T follicular helper cell (primary cell): ENCODE data around the gene CNDP2.

ENCODE experiments used
- DNase-seq: peaks from one replicate; pipeline ENCODE4 v3.0.0-alpha.2; 2020; ENCODE audit warnings: low read depth

The CNDP2 gene

DNA sequence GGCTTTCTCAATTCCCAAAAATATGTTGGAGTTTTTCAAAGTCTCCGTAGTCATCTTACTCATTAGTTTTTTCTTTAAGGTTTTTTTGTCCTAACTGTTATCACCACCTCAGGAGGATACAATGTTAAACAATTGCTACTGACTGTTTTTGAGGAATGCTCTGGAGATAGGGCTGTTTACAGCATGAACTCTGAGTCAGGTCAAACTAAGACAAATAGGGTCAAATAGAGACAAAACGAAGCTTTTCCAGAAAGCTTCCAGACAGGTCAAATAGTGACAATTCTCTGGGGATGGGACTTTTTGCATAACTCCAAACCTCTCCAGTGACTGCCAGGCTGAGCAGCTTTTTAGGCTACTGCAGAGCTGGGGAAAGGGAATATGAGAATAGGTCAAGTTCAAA lies 23.9 kb upstream of the CNDP2 start:
- no peak for DNase-seq

DNA sequence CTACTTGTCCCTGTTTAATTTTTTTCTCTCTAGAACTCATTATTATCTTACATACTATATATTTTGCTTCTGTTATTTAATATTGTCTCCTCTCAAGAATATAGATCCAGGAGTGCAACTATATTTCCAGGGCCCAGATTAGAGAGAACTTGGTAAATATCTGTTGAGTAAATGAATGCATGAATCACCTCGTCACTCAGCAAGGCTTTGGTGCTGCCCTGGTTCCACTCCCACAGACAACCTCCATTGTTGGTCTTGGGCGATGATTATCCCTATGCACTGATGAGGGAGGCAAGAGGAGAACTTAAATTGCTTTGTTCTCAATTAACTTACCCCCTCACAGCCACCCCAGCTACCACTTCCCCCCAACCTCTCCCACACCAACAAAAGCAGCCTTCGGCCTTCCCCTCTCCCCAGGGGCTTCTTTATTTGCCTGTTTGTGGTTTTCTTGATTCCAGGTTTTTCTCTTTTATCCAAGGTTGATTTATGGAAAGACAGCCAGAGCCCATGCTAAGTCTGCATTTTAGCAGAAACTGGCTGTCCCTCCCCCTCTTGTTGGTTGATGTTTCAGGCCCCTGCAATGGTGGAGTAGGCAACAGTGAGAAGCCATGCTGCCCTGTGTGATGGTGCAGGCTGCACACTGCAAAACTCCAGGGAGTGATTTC lies 22.1 kb upstream of the CNDP2 start:
- DNase-seq = no peak

DNA sequence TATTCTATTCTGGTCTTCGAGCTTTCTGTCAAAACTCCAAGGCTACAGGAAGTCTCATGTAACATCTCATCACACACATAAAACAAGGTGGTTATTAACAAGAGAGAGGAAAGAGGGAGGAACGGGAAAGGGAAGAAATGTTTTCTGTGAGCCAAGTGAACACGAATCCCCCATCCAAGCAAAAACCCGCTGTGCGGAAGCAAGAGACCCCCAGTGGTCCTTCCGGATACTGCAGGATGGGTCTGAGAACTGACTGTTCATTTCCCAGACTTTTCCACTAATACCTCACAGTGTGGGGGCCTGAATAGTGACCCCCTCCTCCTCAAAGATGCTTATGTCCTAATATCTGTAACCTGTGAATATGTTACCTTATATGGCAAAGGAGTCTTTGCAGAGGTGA lies 20.0 kb upstream of the CNDP2 start:
- DNase-seq = no peak

GRCh38 chr18:74477771-74478170 lies 18.4 kb upstream of the CNDP2 start:
- DNase-seq = no peak

- no peak for DNase-seq
These were observed 17.8 kb upstream of the CNDP2 start for GRCh38 chr18:74478316-74478715.

GRCh38 chr18:74478880-74479279 lies 17.3 kb upstream of the CNDP2 start:
- DNase-seq = no peak

GRCh38 chr18:74479486-74480148 lies 16.5 kb upstream of the CNDP2 start:
- DNase-seq = no peak

- no peak for DNase-seq
These were observed 16.0 kb upstream of the CNDP2 start for GRCh38 chr18:74480149-74480651.

- DNase-seq = no peak
These were observed 13.5 kb upstream of the CNDP2 start for GRCh38 chr18:74482697-74483096.

DNA sequence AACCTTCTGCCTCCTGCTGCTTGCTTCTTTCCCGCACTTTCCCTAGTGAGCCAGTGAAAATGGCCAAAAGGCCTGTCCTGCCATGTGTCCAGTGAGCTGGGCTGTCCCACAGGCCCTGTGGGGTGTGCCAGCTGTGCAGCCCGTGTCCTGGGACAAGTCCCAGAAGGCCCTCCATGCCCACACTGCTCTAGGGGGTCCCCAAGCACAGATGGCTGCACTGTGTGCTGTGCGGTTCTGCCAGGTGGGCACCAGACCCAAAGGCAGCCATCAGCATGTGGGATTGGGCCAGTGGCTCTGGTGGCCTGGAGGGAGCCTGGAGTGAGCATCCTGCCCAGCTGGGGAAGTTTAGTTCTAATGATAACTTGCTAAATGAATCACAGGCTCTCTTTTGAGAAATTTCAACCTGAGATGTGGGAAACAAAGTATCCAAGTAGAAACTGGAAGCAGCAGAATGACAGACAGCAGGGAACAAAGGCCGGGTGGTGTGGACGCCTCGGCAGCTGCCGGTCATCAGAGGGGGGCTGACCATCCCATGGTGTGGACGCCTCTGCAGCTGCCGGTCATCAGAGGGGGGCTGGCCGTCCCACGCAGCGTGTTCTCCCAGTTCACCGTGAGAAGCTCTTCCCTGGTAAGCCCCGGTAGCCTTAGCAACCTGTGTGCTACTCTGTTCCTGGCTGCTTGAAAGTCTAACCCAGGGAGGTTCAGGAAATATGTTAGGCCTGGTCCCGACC lies 9.9 kb upstream of the CNDP2 start:
- no peak for DNase-seq

GRCh38 chr18:74488354-74488753 lies 7.8 kb upstream of the CNDP2 start:
- no peak for DNase-seq

- no peak for DNase-seq
These were observed 7.3 kb upstream of the CNDP2 start for GRCh38 chr18:74488864-74489263.

GRCh38 chr18:74489676-74490075 lies 6.5 kb upstream of the CNDP2 start:
- DNase-seq = no peak

DNA sequence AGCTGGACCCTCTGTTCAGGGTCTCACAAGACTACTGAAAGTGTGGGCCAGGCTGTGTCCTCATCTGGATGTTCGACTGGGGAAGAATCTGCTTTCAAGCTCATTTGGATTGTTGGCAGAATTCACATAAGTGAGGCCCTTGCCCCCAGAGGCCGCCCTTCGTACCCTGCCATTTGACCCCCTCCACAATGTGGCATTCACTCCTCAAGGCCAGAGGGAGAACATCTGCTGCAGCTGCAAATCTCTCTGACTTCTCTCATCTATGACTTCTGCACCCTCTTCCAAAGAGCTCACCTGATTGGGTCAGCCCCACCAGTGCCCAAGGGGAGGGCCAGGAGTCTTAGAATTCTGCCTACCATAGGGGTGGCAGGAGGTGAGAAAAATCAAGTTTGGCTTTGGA lies 3.9 kb upstream of the CNDP2 start:
- DNase-seq = no peak

DNA sequence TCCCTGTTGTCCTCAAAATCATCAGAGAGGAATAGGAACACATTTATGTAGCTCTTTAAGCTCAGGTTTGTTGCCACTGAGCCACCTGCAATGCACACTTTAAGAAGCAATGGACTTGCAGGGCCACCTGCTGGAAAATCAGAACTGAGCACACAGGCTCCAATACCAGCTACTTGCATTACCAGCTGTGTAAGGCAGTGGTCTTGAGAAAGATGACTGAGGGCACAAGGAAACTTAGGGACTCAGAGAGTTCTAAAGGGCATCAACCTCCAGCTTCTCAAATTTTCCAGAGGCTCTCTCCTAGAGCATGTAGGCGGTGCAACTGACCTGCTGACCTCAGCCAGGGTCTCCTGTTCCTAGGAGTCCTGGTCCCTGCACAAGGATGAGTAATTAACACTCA lies 2.5 kb upstream of the CNDP2 start:
- DNase-seq = peak; percentile 51

DNA sequence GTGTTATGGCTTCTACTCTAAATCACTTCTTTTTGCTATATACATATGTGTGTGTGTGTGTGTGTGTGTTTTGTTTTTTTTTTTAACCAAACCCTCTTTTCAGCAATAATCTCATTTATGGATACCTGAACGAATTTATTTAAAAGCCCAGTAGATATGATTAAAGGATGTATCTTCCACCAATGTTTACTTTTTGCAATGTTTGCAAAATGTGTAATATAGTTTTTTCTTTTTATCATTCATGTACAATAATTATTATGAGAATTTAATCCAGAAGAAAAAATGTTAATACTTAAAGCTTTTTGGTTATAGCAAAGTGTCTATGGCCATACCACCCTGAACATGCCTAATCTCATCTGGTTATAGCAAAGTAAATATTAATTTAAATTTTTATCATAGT lies 1.6 kb upstream of the CNDP2 start:
- DNase-seq = no peak

DNA sequence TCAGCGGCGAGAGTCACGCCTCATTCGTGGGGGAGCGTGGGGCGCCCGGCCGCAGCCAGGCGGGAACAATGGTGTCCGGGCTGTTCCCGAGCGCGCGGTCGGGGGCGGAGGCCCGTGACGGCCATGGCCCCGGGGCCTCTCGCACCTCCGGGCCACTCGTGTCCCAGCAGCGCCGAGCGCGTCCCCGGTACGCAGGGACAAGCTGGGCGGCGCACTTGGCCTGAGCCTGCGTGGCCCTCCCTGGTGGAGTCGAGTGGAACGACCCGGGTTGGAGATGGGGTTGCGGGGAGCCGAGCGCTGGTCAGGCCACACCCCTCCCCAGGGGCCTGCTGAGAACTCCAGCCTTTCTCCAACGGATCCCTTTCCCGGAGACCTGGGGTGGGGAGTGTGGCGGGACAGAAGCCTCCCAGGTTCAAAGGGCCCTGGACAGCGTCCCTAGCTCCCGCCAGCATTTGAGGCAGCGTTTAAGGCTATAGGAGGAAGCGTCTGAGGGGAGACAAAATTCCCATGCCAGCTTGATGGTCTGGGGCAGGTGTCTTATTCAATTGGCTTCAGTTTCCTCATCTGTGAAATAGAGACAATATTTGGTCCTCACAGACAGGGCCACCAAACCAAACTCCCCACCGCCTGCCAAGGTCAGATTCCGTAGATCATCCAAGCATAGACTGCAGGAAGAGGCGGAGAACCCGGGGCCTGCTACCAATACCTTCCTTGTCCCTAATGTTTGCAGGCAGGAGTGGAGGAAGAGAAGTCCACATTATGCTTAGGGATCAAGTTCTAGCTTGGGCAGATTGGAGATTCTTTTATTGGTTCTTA lies 553 bp downstream of the CNDP2 start:
- peak; percentile 16 for DNase-seq

DNA sequence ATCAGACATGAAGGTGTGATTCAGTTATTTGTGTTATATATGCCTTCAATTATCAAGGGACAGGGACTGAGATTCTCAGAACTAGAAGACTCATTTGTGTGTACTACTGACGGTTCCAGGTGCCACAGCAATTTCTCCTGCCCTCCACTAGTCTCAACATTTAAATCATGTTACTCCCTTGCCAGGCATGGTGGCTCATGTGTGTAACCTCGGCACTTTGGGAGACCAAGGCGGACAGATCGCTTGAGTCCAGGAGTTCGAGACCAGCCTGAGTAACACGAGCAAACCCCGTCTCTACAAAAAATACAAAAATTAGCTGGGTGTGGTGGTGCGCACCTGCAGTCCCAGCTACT lies 1.1 kb downstream of the CNDP2 start:
- DNase-seq = no peak

DNA sequence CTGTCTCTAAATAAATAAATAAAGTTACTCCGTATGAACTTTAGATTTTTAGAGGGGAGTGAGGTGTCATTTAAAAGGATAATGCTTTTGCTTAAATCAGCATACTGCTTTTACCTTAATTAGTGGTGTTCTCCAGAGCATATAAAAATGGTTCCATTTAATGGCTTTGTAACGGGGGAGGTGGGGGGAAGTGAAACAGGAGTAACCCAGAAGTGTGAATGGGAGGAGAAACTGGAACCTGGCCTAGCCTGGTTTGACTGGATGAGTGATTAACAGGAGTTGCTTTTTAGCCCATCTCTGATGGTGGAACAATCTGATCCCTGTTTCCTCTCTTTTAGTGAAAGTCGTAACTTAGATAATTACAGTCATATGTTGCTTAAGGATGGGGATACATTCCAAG lies 1.6 kb downstream of the CNDP2 start:
- DNase-seq = no peak

DNA sequence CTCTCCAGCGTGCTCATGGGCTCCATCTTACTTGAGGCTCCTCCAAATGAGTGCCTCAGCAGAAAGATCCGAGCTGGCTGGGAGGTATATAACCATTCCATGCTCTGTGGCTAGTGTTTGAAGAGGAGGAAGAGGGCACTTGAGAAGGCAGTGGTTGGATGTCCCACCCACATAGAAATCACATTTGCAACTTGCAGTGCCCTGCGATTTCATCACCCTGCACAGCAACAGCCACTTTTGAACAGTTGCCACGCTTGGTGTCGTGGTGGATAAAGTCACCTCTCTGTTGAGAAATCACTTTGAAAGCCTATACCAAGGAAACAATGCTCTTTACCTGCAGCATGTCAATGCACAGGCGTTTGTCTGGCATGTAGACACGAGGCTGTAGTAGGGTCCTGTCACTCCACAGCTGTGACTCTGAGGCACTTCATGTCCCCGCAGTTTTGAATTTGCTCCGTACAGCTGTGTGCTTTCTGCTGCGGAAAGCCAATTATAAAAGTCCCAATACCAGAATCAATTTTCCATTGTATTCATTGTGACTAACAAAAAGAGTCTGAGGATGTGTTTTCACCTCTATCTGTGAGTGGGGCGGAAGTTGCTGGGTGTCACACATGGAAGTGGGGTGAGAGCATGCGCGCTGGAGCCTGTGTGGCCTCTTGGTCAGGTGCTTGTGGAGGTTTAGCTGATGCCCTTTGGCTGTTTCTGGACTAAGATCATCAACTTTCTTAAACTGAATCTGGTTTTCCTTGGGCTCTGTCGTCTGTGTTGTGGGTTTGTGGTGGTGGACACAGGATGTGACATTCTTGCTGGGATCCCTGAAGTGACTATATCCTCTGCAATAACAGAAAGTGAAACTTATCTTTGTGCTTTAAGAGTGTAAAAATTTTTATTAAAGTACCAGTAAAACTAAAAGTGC lies 2.8 kb downstream of the CNDP2 start:
- peak; percentile 61 for DNase-seq

DNA sequence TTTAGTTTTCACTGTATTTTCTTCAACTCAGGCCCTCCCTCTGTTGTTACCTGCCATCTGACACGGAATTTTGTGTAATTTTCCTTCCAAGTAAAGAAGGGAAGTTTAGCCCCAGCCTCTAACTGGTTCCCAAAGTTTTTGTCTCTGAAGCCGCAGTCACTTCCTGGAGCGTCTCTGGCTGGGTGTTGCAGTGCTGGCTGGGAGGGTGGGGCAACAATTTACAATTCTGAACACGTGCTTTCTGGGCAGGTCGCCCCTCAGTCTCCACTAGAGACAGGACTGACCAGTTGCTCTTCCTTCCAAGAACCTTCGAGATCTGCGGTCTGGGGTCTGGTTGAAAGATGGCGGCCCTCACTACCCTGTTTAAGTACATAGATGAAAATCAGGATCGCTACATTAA lies 3.5 kb downstream of the CNDP2 start:
- peak; percentile 21 for DNase-seq
